NCI-H460 (cell line): Measurements from ENCODE around the gene MRGPRX2. TPM values are rescaled to one million over a fixed set of nuclear protein-coding genes. Genes with fewer than 3 reads are reported as not detected.

Experiments
- DNase-seq: peaks from one replicate; pipeline ENCODE4 v3.0.0-alpha.2; 2016; ENCODE audit warnings: low read depth; ENCODE audit errors: extremely low read depth
- total RNA-seq: library from RNA; depleted of rRNA; stranded (reverse); fragments of >200 nt; shearing (Covaris generic); gene quantifications from 2 replicates; pipeline ENCODE4 v1.2.3, GENCODE V29; 2014

MRGPRX2 gene
- total RNA-seq, 1 experiment from 2014 or later, result not detected

GRCh38 chr11:19076744-19077589 lies 16.4 kb upstream of the MRGPRX2 start:
- peak; percentile 42 for DNase-seq

- no peak for DNase-seq
Measured at GRCh38 chr11:19075636-19076035, 15.1 kb upstream of the MRGPRX2 start.

DNA sequence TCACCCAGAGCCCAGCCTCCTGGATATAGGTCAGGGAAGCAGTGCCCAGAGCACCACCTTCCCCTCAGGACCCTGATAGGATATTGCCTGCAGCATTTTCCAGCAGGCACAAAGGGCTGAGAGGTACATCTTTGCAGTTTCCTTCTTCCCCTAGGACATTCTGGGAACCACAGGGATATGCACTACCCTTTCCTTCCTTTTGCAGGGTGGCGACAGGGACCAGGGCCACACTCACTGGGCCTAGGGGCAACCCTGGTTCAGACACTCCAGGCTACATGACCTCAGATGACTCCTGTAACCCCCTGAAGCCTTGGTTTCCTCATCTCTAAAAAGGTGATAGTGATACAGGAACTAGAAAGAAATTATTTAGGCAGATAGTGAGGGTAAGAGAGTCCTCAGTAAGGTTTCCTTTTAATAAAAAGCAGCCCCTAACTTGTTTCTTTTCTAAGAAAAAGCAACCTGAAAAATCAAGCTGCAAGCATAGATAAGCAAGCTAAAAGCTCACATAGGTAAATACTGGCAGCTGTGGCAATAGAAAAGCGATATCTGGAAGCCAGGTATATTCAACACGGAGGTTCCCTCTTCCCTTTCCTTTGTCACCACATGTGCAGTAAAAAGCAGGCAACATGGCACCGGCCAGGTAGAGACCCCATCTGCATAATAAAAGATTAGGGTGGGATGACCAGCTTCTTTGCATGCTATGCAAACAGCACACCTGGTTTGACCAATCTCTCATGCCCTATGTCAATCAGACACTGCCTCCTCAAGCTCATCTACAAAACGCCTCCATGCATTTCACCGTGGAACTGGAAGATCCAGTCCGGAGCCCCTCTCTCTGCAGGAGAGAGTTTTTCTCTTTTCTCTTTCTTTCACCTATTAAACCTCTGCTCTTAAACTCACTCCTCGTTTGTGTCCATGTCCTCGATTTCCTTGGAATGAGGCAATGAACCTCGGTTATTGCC lies 13.2 kb upstream of the MRGPRX2 start:
- no peak for DNase-seq

DNA sequence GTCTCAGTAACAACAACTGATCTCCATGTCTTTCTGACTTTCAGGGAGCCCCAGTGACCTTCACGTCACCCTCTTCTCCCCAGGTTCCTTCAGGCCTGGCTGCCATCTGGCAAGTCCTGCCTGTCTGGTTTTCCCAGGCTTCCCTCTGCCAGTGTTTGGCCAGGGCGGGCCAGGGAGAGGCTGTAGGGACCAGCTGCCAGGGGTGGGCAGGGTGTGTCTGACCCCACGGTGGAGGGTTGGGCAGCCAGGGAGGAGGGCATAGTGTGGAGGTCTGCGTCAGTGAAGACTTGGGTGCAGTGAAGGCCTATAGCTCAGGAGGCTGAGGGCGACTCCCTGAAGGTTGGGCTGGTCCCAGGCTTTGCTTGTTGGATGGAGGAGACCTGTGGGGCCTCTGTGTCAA lies 11.9 kb upstream of the MRGPRX2 start:
- DNase-seq, result no peak

DNA sequence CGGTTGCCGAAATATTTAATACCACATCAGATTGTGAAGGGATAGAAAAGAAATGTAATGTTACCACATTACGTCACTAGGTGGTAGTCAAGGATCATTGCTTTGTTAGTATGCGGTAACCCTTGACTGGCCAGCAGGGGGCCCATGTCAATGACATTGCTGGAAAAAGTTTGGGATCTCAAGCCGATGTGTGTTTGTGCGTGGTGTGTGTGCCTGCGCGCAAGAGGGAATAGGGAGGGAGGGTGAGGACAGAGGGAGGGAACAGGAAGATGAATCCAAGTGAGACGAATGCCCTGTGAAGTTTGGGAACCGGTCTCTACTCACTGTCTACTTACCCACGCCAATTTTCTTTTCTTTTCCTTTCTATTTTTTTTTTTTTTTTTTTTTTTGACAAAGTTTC lies 10.7 kb upstream of the MRGPRX2 start:
- DNase-seq, result peak; percentile 81

DNA sequence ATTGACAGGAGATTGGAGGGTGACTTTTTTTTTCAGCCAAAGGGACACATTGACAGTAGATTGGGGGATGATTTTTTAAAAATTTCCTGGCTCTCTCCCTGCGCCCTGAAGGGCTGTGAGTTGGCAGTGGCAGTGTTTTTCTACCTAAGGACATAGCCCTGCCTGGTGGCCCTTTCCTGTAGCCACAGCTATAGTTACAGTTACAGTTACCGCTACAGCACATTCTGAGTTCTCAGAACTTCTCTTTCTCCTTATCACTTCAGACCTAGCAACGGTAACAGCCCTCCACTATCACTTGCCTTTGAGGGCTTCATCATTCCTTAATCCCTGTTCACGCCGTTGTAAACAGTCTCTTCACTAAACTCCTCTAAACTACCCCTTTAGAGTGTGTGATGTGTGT lies 684 bp downstream of the MRGPRX2 start:
- DNase-seq, result no peak

DNA sequence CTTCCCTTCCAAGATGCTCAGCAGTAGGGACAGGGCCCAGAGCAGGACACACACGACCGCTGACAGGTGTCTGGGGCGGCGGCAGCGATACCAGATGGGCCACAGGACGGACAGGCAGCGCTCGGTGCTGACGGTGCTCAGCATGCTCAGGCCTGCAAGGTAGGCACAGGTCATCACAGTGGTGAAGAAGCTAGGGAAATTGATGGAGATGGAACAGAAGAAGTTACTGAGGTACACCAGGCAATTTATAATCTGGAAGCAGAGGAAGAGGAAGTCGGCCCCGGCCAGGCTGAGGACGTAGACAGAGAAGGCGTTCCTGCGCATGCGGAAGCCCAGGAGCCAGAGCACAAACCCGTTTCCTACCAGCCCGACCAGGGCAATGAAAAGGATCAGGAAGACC lies 4.6 kb downstream of the MRGPRX2 start:
- no peak for DNase-seq

DNA sequence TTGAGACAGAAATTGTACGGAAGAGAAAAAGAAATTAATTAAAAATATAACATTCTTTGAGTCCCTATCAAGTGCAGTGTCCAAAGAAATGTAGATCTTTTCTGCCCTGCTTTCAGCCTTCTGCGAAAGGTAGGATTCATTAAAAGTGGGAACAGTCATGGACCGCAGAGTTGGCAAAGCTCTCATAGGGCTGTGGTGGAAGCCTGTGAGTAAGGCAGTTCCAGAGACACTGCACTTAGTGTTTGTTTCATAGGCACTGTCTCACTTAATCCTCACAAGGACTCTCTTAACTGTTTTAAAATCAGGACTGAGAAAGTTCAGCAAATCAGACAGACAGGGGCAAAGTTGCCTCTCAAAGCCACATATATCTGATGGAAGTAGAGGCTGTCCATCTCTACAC lies 5.5 kb downstream of the MRGPRX2 start:
- no peak for DNase-seq

- no peak for DNase-seq
Measured at GRCh38 chr11:19053909-19054308, 6.6 kb downstream of the MRGPRX2 start.

- no peak for DNase-seq
Measured at GRCh38 chr11:19050281-19050680, 10.2 kb downstream of the MRGPRX2 start.

DNA sequence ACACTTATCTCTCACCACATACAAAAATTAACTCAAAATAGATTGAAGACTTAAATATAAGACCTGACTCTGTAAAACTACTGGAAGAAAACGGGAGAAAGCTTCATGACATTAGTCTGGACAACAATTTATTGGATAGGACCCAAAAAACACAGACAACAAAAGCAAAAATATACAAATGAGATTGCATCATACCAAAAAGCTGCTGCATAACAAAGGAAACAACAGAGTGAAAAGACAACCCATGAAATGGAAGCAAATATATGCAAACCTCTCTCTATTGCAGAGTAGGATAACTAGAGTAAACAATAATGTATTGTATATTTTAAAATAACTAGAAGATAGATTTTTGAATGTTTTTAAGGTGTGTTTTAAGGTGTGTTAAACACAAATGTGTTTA lies 11.2 kb downstream of the MRGPRX2 start:
- no peak for DNase-seq

DNA sequence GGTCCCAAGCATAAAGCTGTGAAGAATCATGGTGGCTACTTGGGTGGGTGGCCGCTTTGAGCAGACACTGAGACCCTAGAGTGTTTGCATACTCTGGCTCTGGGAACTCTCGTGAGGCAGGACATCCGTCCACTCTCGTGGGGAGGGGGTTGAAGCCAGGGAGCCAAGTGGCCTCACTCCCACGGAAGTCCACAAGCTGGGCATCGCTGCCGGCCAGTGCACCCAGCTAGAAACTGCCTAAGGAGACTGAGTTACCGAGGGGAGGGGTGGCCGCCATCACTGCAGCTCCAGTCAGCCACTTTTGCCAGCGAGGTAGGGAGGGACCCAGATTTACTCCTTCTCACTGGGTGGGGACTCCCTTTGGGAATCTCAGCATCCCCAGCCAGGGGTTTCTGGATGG lies 20.5 kb downstream of the MRGPRX2 start:
- no peak for DNase-seq

- no peak for DNase-seq
Measured at GRCh38 chr11:19039409-19039808, 21.1 kb downstream of the MRGPRX2 start.

GRCh38 chr11:19032990-19033389 lies 27.5 kb downstream of the MRGPRX2 start:
- no peak for DNase-seq

DNA sequence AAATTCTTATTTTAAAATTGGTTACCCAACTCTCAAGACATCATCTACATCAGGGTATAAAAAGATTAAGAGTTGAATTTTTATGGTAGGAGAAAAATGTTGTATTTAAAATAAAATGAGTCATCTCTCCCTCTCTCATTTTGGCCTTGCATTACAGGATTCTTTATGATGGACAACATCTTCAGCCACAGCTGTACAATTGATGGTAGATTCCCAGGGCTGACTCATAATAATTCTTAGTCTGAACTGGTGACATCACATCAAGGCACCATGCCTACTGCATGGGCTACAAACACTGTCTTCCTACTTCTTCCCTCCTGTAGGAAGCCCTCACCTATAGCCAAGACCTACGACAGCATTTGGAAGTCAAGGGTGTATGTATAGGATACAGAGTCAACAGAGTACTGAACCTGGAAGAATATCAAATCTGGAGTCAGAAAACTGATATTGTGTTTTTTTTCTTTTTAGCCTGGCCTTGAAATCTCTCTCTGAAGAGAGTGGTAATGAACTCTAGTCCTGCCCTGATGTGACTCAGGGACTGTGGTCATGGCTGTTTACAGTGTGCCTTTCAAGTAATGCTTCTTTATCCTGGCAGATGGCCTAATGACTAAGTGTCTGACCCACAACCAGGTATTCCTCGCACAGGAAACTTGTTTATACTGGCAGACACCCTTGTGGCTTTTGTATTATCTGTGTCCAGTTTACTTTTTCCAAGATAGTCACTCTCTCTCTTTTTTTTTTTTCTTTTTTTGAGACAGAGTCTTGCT lies 32.5 kb downstream of the MRGPRX2 start:
- no peak for DNase-seq

DNA sequence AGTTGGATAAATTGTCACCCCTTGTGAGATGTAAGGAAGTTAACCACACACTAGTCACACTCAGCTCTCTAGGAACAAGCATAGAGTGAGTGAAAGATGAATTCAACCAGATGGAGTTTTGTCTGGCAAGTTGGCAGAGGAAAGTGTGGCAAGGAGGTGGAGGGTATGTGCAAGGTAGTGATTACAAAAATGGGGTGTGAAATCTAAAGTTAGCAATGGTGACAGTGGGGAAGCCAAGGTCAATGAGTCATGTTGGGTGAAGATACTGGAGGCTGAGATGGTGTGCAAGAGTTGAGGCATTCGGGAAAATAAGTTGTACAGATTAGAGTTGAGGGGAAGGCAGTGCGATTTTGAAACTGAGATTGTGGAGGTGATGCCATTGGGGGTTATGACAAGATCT lies 33.7 kb downstream of the MRGPRX2 start:
- no peak for DNase-seq

GRCh38 chr11:19025481-19026406 lies 34.8 kb downstream of the MRGPRX2 start:
- DNase-seq, result no peak

GRCh38 chr11:19020831-19021230 lies 39.7 kb downstream of the MRGPRX2 start:
- no peak for DNase-seq

DNA sequence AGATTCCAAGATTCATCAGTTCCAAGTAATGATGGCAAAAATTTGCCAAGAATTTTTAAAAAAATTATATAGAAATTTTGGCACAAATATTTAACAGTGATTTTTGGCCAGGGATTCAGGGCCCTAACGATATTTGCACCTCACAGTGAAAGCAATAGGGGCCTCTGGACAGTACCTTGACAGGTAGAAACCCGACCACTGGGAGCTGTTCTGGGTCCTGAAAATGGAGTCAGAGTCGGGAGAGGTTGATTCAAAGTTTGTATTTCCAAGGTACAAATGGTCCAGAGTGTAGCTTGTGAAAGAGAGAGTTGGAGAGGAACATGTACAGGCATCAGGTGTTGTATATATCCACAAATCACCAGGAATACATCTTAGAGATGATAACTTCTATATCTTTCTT lies 41.6 kb downstream of the MRGPRX2 start:
- no peak for DNase-seq
